ENCODE results near the gene CRISP2. TPM values are rescaled to one million over a fixed set of nuclear protein-coding genes. Genes with fewer than 3 reads are reported as not detected.

Gene CRISP2
- not detected in 2 replicates for total RNA-seq

DNA sequence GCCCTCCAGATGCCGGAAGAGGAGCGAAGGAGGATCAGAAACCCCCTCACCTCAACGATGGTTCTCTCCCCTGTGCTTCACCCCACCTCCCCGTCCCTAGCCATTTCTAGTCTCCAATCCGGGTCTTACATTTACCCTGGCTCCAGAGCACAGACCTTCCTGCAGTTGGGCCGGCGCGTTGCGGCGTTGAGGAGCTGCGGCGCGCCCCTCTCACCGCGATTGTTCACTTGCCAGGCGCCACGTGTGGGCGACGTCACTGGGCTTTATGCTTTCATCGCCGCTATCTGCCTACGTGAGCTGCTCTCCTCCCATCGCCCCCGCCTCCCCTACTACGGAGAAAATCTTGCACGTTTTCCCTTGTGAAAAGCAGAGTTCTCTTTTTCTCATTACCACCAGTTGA lies at the start of gene CRISP2:
Gene CRISP2, minus strand, starts transcription at position 198 of the 400 bp plus-strand sequence. CDS start 4,347 bp downstream, outside the sequence.

DNA sequence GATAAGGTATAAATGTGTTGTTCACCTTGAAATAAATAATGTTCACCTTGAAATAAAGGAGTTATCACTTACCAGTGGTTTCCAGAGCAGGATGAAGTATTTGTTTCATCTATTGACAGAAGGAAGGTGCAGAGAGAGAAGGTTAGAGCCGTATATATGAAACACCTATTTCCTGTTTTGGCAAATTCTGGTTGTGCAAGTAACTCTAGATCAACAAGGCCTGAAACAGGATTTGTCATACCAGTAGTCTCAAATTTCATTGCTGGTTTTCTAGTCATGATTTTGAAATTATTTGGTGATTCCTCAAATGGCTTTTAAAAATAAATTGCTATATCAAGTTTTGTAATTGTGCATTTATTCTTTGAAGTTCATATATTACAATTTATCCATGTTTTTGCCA lies 30.9 kb upstream of the CRISP2 start, which contains the start of gene CRISP3:
Gene CRISP3, minus strand, starts transcription at position 130 of the 400 bp plus-strand sequence. Its CDS starts 21 bp downstream, at position 109.

Other genes starting within 250 kb of the CRISP2 start
- not detected in 2 replicates for gene GLYATL3, start 213.6 kb downstream of the CRISP2 start, total RNA-seq
- gene C6orf141, start 162.9 kb downstream of the CRISP2 start, total RNA-seq = 0.17 and 1.3 TPM in 2 replicates
- gene RHAG, start 76.7 kb downstream of the CRISP2 start, total RNA-seq = not detected in 2 replicates
- gene CRISP3, start 30.8 kb upstream of the CRISP2 start, total RNA-seq = not detected in 2 replicates
- gene PGK2, start 73.7 kb upstream of the CRISP2 start, total RNA-seq = not detected in 2 replicates
- gene CRISP1, start 153.0 kb upstream of the CRISP2 start, total RNA-seq = not detected in 2 replicates